GM12865 (cell line): ENCODE data around the gene TOP2A.

Experiments used
- DNase-seq: peaks from one replicate; pipeline ENCODE4 v3.0.0; 2010; ENCODE audit warnings: low read depth
- H3K4me3 ChIP-seq: 2 replicates; pipeline ENCODE4 v1.5.1; 2011; ENCODE audit warnings: mild to moderate bottlenecking, low read depth, low read length, control low read depth
- CTCF ChIP-seq: IDR thresholded peaks from 2 replicates; pipeline ENCODE4 v1.5.1; 2011; ENCODE audit warnings: low read length, control low read depth, low read depth, inconsistent platforms; ENCODE audit not compliant: insufficient read depth; ENCODE audit errors: missing control alignments

TOP2A gene

DNA sequence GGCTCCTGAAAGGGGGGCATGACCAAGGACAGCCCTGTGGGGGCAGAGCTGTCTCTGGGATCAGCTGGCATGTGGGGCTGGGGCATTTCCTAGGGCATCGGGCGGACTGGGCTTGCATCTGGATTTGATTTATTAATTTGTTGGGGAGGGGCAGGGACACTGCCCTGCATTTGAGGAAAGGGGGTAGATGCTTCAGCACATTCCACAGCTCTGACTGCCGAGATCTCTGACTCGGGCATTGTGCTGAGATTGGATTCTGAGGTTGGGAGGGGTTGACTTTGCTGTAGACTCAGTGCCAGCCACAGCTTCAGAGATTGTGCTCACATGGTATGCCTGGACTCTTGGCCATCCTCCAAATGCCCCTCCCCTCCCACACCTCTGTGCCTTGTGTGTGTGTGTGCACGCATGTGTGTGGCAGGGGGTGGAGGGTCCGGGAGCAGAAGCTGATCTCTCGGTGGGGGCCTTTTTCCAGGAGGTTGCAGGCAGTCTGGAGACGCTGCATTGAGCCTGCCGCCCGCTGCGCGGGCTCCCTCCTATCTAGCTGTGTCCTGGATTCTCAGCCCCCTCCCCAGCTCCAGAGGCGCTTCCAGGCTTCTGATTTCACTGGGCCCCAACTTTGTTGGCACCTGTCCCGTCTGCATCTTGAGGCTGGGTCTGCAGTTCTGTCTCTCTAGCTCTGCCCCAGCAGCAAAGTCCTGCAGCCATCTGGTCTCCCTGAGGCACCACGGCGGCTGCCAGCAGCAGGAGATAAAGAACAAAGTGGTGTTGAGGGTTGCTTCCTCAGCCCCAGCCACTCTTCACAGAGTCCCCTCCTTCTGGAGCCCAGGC, 40.5 kb upstream of the TOP2A start:
- no peak for DNase-seq
- no peak overlapping the region for H3K4me3 ChIP-seq
- no peak for TF ChIP-seq CTCF

DNA sequence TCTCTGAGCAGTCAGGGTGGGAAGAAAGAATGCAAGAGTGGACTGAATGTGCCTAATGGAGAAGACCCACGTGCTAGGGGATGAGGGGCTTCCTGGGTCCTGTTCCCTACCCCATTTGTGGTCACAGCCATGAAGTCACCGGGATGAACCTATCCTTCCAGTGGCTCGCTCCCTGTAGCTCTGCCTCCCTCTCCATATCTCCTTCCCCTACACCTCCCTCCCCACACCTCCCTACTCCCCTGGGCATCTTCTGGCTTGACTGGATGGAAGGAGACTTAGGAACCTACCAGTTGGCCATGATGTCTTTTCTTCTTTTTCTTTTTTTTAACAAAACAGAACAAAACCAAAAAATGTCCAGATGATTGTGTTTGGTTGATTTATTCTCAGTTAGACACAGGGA, 39.7 kb upstream of the TOP2A start:
- no peak overlapping the region for H3K4me3 ChIP-seq
- no peak for TF ChIP-seq CTCF
- DNase-seq: no peak

GRCh38 chr17:40456396-40456951, 38.8 kb upstream of the TOP2A start:
- H3K4me3 ChIP-seq: no peak overlapping the region
- no peak for DNase-seq
- TF ChIP-seq CTCF: no peak

DNA sequence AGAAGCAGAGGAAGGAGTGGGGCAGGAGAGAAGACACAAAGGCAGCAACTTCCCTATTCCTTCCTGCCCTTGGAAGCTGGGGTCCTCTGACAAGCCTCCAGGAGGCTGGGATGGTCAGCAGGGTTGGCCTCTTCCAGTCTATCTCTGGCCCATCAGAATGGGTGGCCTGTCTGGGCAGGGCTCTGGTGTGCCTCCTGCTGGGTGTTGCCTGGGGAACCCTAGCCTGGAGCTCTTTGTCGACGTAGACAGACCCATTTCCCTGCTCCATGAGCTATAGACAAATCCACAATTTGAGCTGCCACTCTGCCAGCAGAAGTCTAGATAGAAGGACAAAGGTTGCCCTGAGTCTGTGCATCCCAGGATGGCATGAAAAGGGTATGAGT, 36.9 kb upstream of the TOP2A start:
- no peak for TF ChIP-seq CTCF
- H3K4me3 ChIP-seq: no peak overlapping the region
- no peak for DNase-seq

GRCh38 chr17:40453881-40454612, 36.4 kb upstream of the TOP2A start:
- DNase-seq: no peak
- no peak for TF ChIP-seq CTCF
- no peak overlapping the region for H3K4me3 ChIP-seq

GRCh38 chr17:40452921-40453378, 35.3 kb upstream of the TOP2A start:
- H3K4me3 ChIP-seq: no peak overlapping the region
- no peak for TF ChIP-seq CTCF
- DNase-seq: no peak
